Ascending aorta (tissue), 2 donors: ENCODE measurements around the gene GOLM1. TPM values are rescaled to one million over a fixed set of nuclear protein-coding genes. Genes with fewer than 3 reads are reported as not detected.

Source experiments
- DNase-seq, 2 donors: peaks; one replicate each; pipeline ENCODE4 v3.0.0-alpha.2; 2019; ENCODE audit warnings: low spot score in 2 of 2
- H3K27ac ChIP-seq, 2 donors: fragments of 200-600 bp; sonication (generic); one replicate each; pipeline ENCODE4 v1.5.1; 2016 to 2017; ENCODE audit warnings: mild to moderate bottlenecking in 1 of 2
- H3K27me3 ChIP-seq: fragments of 200-600 bp; sonication (generic); one replicate; pipeline ENCODE4 v1.5.1; 2017
- H3K36me3 ChIP-seq, 2 donors: fragments of 200-600 bp; sonication (generic); one replicate each; pipeline ENCODE4 v1.5.1; 2016
- H3K4me1 ChIP-seq, 2 donors: fragments of 200-600 bp; sonication (generic); one replicate each; pipeline ENCODE4 v1.5.1; 2016 to 2017; ENCODE audit warnings: mild to moderate bottlenecking in 1 of 2
- H3K4me3 ChIP-seq, 2 donors: fragments of 200-600 bp; sonication (generic); one replicate each; pipeline ENCODE4 v1.5.1; 2016 to 2017; ENCODE audit warnings: mild to moderate bottlenecking in 1 of 2
- H3K9me3 ChIP-seq, 2 donors: fragments of 200-600 bp; sonication (generic); one replicate each; pipeline ENCODE4 v1.5.1; 2016
- CTCF ChIP-seq, 3 experiments: fragments of 200-600 bp in 2 of 3; fragments of 450-650 bp in 1 of 3; sonication (generic) in 2 of 3; IDR thresholded peaks; one replicate each; pipeline ENCODE4 v1.5.1; 2016 to 2019; ENCODE audit warnings: antibody characterized with exemption in 3 of 3, mild to moderate bottlenecking in 1 of 3, moderate library complexity in 1 of 3
- intact Hi-C: fragments of 100-400 bp; cut with DNase I; formaldehyde crosslinking; loops from one replicate; pipeline ENCODE4 v1.15.1; 2023
- total RNA-seq: library from RNA; depleted of rRNA; stranded (reverse); fragments of >200 nt; gene quantifications from one replicate; pipeline ENCODE4 v1.1.0, GENCODE V29; 2016

GOLM1 gene
- total RNA-seq, 1 donor from 2014 or later: 24.4 TPM

GRCh38 chr9:86047361-86047760, 52.0 kb downstream of the GOLM1 start:
- no peaks in the 10 kb centered on the region for H3K9me3 ChIP-seq
- H3K4me1 ChIP-seq: no peaks in the 10 kb centered on the region
- DNase-seq: no peak
- intact Hi-C loops: no loop called here
- no peaks in the 10 kb centered on the region for H3K36me3 ChIP-seq
- no peak for TF ChIP-seq CTCF (IDR thresholded peaks at IDR 0.05)
- no peak overlapping the region for H3K27ac ChIP-seq
- no peak overlapping the region for H3K4me3 ChIP-seq
- H3K27me3 ChIP-seq: no peaks in the 10 kb centered on the region

- no peak for TF ChIP-seq CTCF (IDR thresholded peaks at IDR 0.05)
- no peak for DNase-seq
- H3K4me3 ChIP-seq: no peak overlapping the region
- no peak overlapping the region for H3K27ac ChIP-seq
- no peaks in the 10 kb centered on the region for H3K4me1 ChIP-seq
- H3K9me3 ChIP-seq: no peaks in the 10 kb centered on the region
- no peaks in the 10 kb centered on the region for H3K27me3 ChIP-seq
- H3K36me3 ChIP-seq: no peaks in the 10 kb centered on the region
- intact Hi-C loops: no loop called here
Observed at GRCh38 chr9:86046930-86047341, 52.4 kb downstream of the GOLM1 start.

GRCh38 chr9:86046071-86046636, 53.2 kb downstream of the GOLM1 start:
- no peak for DNase-seq
- intact Hi-C loops: no loop called here
- Histone ChIP-seq H3K4me1 (no peaks in the 10 kb centered on the region), H3K27ac (no peak overlapping the region), H3K9me3 (no peaks in the 10 kb centered on the region), H3K4me3 (no peak overlapping the region), H3K36me3 (no peaks in the 10 kb centered on the region), H3K27me3 (no peaks in the 10 kb centered on the region)
- TF ChIP-seq CTCF (IDR thresholded peaks at IDR 0.05): no peak

- Histone ChIP-seq H3K9me3 (no peaks in the 10 kb centered on the region), H3K27ac (no peak overlapping the region), H3K4me1 (no peaks in the 10 kb centered on the region), H3K27me3 (no peaks in the 10 kb centered on the region), H3K36me3 (no peaks in the 10 kb centered on the region), H3K4me3 (no peak overlapping the region)
- TF ChIP-seq CTCF (IDR thresholded peaks at IDR 0.05): no peak
- intact Hi-C loops: no loop called here
- no peak for DNase-seq
Observed at GRCh38 chr9:86045654-86046053, 53.7 kb downstream of the GOLM1 start.

GRCh38 chr9:86043999-86044398, 55.4 kb downstream of the GOLM1 start:
- DNase-seq: no peak
- H3K9me3 ChIP-seq: no peaks in the 10 kb centered on the region
- H3K4me1 ChIP-seq: no peaks in the 10 kb centered on the region
- intact Hi-C loops: no loop called here
- no peaks in the 10 kb centered on the region for H3K27me3 ChIP-seq
- no peaks in the 10 kb centered on the region for H3K36me3 ChIP-seq
- no peak for TF ChIP-seq CTCF (IDR thresholded peaks at IDR 0.05)
- H3K4me3 ChIP-seq: no peak overlapping the region
- no peak overlapping the region for H3K27ac ChIP-seq

GRCh38 chr9:86043586-86043985, 55.8 kb downstream of the GOLM1 start:
- Histone ChIP-seq H3K27me3 (no peaks in the 10 kb centered on the region), H3K4me1 (no peaks in the 10 kb centered on the region), H3K27ac (no peak overlapping the region), H3K4me3 (no peak overlapping the region), H3K9me3 (no peaks in the 10 kb centered on the region), H3K36me3 (no peaks in the 10 kb centered on the region)
- no peak for TF ChIP-seq CTCF (IDR thresholded peaks at IDR 0.05)
- intact Hi-C loops: no loop called here
- DNase-seq: no peak
